HG02885 (cell line): ENCODE measurements around the gene GNPAT.
"Not testable (repeated sequence)": the region's sequence is repeated elsewhere in the genome, so short reads cannot be mapped to it uniquely, and the experiment has no call there.

ENCODE experiments used
- ATAC-seq: cut with Tn5 transposase; IDR thresholded peaks from one replicate; pipeline ENCODE4 v1.9.1; 2021; ENCODE audit warnings: mild to moderate bottlenecking; ENCODE audit not compliant: unreplicated experiment, poor library complexity

GNPAT gene

GRCh38 chr1:231212301-231212700 lies 28.7 kb upstream of the GNPAT start:
- ATAC-seq: not testable (repeated sequence)

GRCh38 chr1:231213831-231214573 lies 27.0 kb upstream of the GNPAT start:
- ATAC-seq: no peak

GRCh38 chr1:231214918-231215680 lies 25.9 kb upstream of the GNPAT start:
- no peak for ATAC-seq

DNA sequence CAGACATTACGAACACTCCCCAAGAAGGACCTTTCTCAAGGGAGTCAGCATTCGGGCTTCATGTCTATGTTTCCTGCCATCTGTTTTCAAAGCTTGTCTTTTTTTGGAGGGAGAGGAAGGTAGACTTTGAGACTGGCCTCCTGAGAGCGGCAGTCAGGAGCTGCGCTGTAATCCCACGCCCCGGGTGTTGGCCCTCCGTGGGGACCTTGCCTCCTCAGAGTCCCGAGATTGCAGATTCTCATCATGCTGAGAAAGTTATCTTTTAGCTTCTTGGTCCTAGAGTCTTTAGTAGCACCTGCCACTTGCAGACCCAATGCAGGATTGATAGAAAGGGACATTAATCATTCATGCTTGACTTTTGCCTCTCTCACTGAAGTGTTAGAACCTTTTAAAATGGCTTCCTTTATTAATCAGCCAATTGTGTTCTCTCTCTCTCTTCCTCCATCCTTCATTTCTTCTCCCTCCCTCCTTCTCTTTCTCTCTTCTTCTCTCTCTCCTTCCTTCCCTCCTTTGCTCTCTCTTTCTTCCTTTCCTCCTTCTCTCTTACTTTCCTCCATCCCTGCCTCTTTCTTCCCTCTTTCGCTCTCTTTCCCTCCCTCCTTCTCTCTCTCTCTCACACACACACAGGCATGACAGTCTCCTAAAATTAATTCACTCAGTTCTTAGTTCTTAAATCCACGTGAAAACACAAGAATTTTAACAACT lies 25.2 kb upstream of the GNPAT start:
- ATAC-seq: no peak

GRCh38 chr1:231216498-231216897 lies 24.5 kb upstream of the GNPAT start:
- ATAC-seq: no peak

- no peak for ATAC-seq
Measured at GRCh38 chr1:231217056-231217455, 24.0 kb upstream of the GNPAT start.

DNA sequence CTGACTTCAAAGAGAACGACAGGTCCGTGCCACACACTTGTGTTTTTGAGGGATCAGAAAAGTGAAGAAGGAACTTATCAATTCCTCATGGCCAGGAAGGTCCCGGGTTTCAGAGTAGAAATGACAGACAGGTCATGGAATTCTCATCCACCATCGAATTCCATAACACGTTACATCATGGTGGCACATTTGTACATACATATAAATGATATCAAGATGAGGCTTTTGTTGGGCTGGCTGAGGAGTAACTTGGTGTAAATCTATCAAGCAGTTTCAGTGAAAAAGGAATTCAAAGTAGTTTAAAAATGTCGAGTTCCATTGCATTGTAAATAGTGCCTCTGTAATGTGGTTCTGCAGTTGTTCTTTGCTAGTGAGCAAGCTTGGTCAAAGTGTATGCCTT lies 22.9 kb upstream of the GNPAT start:
- no peak for ATAC-seq

DNA sequence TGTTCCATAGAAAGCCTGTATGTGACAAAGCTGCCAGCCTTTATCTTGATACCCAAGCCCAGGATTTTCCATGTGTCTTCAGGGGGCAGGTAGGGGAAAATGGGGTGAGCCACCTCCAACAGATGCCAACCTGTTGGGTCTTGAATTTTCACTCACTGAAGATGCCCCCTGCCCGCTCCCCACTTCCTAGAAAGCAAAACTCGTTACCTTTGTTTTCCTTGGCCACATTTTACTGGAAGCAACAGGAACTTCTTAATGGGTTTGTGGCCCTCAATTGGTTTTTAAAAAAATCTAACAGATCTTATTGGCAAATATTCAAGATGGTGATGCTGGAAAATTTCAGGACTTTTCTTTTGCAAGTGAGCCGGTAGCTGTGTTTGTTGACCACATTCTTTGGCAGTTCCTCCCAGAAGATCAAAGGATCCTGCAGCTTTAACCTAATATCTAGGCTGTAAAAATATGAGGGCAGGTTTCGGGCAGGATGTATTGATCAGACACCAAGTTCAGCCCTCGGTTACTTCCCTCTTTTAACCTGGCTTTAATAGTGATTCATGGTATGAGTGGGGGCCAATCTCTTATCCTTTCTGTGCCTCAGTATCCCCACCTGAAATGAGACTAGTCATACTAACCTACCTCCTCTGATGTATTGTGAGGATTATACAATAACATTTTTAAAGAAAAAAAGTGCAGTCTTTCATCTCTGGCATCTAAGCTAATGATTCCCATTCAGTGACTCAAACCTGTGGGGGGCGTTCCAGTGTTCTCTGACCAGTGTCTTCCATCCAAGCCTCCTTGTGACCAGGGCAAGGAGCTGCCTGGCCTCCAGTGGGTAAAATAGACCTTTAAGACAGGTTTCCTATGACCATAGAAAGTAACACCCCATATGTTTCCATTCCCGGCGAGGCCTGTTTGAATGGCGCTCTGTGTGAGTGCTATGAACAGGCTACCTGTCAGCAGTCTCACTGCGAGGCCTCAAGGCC lies 21.3 kb upstream of the GNPAT start:
- no peak for ATAC-seq

DNA sequence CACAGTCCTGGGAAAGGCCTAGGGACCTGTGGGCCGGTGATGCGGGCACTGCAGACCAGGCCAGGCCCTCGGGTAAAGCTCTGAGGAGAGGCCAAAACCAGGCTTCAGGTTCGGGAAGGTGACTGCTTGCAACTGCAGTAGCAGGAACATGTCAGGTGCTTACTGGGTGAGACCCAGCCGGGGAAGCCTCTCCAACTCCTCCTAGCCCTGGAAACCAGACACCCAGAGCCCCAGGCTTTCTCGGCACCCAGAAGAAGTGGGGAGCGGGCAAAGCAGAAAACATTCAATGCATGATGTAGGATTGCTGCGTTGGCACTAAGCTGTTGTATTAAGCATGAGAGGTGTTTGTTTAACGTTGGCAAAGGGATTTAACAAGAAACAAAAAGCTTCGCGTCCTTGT lies 20.2 kb upstream of the GNPAT start:
- no peak for ATAC-seq

DNA sequence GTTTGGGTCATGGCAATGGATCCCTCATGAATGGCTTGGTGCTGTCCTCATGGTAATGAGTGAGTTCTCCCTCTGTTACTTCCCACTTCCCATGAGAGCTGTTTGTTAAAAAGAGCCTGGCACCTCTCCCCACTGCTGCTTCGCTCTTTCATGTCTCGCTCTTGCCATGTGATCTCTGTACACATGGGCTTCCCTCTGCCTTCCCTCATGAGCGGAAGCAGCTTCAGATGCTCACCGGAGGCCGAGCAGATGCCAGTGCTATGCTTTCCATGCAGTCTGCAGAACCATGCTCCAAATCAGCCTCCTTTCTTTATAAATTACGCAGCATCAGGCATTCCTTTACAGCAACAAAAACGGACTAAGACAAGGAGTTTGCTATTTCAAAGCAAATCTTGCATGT lies 14.9 kb upstream of the GNPAT start:
- no peak for ATAC-seq

DNA sequence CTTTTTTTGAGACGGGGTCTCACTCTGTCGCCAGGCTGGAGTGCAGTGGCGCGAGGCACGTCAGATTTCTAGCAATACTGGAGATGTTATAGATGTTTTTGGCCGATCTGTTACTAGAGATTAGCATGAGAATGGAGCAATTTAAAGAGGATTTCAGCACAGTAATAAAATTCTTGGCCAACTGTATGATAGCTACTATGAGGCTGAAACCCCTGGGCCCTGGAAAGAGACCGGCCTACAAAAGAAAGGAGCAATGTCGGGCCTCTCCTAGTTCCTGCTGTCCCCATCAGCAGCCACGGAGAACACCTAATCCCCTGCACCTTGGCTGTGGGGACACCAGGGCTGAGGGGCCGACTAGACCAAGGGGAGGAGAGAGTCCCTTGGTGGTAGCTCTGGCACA lies 9.5 kb upstream of the GNPAT start:
- ATAC-seq: no peak

- peak; percentile 64 for ATAC-seq
Measured at GRCh38 chr1:231232870-231233734, 7.9 kb upstream of the GNPAT start.

DNA sequence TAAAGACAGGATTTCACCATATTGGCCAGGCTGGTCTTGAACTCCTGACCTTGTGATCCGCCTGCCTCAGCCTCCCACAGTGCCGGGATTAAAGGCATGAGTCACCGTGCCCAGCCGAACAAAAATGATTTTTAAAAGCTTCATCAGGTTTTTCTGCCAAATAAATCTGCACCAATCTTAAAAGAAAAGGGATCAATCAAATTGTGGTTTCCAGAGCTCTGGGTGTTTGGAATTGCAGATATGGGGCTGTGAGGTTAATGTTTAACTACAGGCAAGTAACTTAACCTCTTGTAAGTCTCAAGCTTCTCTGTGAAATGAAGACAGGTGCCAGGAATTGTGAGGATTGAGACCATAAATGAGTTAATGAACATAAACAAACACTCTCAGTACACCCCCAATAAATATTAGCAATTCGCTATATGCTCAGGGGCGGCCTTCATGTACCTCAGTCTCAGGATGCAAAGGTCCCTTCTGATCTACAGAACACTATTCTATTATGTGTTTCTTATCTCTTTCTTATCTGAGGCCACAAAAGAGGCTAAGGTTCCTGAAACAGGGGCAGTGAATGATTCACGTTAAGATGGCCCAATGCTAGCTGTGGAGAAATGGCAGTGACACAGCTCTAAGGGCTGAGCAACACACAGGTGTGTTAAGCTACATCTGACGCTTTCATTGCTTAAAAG lies 7.1 kb upstream of the GNPAT start:
- no peak for ATAC-seq

DNA sequence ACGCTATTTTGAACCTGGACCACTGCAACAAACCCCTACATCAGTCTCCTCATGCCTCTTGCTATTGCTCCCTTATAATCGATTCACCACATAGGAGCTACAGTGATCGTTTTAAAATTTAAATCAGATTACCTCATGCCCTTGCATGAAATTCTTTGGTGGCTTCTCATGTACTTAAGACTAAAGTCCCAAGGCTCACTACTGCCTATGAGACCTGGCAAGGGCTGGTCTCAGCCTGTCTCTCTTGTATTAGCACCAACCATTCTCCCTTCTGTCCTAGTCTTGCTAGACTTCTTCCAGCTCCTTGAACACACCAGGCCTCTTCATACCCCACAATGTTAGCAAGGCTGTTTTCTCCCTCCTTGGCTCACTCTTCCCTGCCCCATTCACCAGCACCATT lies 6.5 kb upstream of the GNPAT start:
- ATAC-seq: no peak

- no peak for ATAC-seq
Measured at GRCh38 chr1:231235526-231236207, 5.3 kb upstream of the GNPAT start.

DNA sequence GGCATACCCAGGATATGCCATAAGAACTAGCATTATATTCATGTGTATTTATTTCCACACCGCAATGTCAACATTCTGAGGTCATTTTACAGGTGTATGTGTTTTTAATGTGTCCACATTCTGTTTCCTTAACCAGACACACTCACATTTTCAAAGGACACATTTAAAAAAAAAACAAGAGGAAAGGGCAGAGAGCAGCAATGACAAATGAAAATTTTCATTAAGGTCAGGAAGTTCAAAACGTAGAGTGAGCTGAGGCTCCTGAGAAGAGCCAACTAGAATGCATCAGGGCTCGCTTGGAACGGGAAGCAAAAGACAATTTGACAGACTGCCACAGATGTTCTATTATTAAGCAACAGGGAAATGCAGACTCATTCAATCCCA lies 4.8 kb upstream of the GNPAT start:
- no peak for ATAC-seq

GRCh38 chr1:231236938-231237337 lies 4.1 kb upstream of the GNPAT start:
- no peak for ATAC-seq

GRCh38 chr1:231238298-231238697 lies 2.7 kb upstream of the GNPAT start:
- ATAC-seq: no peak
